Liver (tissue), 3 donors: ENCODE measurements around the gene HINT2.

Source experiments
- EGR1 ChIP-seq, 2 donors: IDR thresholded peaks; 2 replicates each; pipeline ENCODE4 v1.6.1; 2016 to 2018; ENCODE audit warnings: antibody characterized with exemption in 2 of 2, low read depth in 2 of 2
- FOXA1 ChIP-seq: IDR thresholded peaks from 2 replicates; pipeline ENCODE4 v1.6.1; 2016; ENCODE audit warnings: antibody characterized with exemption
- RAD21 ChIP-seq, 2 donors: IDR thresholded peaks; 2 replicates each; pipeline ENCODE4 v1.6.1; 2016; ENCODE audit warnings: antibody characterized with exemption in 2 of 2, mild to moderate bottlenecking in 2 of 2
- SP1 ChIP-seq: IDR thresholded peaks from 2 replicates; pipeline ENCODE4 v1.6.1; 2018; ENCODE audit warnings: antibody characterized with exemption, mild to moderate bottlenecking
- TF ChIP-seq, protein P1 (sequence below): fragments of 150-350 bp; IDR thresholded peaks from 2 replicates; pipeline ENCODE4 v1.5.1; 2017; ENCODE audit warnings: improper control_type of control experiment, low read depth, low read length; ENCODE audit not compliant: missing input control
- TF ChIP-seq, protein P2 (sequence below): IDR thresholded peaks from 2 replicates; pipeline ENCODE4 v1.6.1; 2016; ENCODE audit warnings: antibody characterized with exemption
- donor health status: healthy.
- donor health status: healthy.

DNA sequence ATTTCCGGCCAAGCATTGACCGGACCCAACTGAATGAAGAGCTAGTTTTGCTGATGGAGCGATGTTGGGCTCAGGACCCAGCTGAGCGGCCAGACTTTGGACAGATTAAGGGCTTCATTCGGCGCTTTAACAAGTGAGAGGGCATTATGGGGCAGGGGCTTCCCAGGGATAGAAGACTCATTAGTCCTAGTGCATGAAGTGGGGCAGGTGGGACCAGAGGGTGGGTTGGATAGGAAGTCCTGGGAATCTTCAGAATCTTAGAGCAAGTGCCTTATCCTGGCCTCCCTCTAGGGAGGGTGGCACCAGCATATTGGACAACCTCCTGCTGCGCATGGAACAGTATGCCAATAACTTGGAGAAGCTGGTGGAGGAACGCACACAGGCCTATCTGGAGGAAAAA is 8.7 kb downstream of the HINT2 start:
- TF ChIP-seq EGR1 (IDR thresholded peaks at IDR 0.05; ENCODE audit: low read depth in 2 of 2), result no peak
- TF ChIP-seq SP1, result no peak
- no peak for TF ChIP-seq FOXA1
- TF ChIP-seq, protein P1, sequence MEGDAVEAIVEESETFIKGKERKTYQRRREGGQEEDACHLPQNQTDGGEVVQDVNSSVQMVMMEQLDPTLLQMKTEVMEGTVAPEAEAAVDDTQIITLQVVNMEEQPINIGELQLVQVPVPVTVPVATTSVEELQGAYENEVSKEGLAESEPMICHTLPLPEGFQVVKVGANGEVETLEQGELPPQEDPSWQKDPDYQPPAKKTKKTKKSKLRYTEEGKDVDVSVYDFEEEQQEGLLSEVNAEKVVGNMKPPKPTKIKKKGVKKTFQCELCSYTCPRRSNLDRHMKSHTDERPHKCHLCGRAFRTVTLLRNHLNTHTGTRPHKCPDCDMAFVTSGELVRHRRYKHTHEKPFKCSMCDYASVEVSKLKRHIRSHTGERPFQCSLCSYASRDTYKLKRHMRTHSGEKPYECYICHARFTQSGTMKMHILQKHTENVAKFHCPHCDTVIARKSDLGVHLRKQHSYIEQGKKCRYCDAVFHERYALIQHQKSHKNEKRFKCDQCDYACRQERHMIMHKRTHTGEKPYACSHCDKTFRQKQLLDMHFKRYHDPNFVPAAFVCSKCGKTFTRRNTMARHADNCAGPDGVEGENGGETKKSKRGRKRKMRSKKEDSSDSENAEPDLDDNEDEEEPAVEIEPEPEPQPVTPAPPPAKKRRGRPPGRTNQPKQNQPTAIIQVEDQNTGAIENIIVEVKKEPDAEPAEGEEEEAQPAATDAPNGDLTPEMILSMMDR, result no peak
- TF ChIP-seq, protein P2, sequence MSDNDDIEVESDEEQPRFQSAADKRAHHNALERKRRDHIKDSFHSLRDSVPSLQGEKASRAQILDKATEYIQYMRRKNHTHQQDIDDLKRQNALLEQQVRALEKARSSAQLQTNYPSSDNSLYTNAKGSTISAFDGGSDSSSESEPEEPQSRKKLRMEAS, result no peak
- no peak for TF ChIP-seq RAD21 (IDR thresholded peaks at IDR 0.05)
